Stimulated activated CD4-positive, alpha-beta T cell treated with anti-CD3 and anti-CD28 coated beads, Interleukin-12 subunit alpha, Interleukin-12 subunit beta, amount 100 ng/mL, for 48 hours (primary cell): ENCODE measurements around the gene VMAC.
"Not testable (repeated sequence)": the region's sequence is repeated elsewhere in the genome, so short reads cannot be mapped to it uniquely, and the experiment has no call there.

Source experiments
- DNase-seq, 3 donors: peaks; one replicate each; pipeline ENCODE4 v3.0.0-alpha.2; 2020; ENCODE audit warnings: low read depth in 2 of 3, low spot score in 1 of 3

Gene VMAC

GRCh38 chr19:5904352-5905113, at the start of gene VMAC:
TSS of gene VMAC (plus strand) at chr19:5904872. CDS start at chr19:5904891, 19 bp downstream.
- DNase-seq = peak; percentile 99 to 100 (median 100)

GRCh38 chr19:5855151-5855550, 49.5 kb upstream of the VMAC start:
- DNase-seq = not testable (repeated sequence)

GRCh38 chr19:5857203-5858081, 47.2 kb upstream of the VMAC start:
- DNase-seq = no peak

GRCh38 chr19:5863030-5863665, 41.5 kb upstream of the VMAC start:
- no peak for DNase-seq

- no peak for DNase-seq
These were observed 40.5 kb upstream of the VMAC start for GRCh38 chr19:5864013-5864720.

- no peak for DNase-seq
These were observed 39.8 kb upstream of the VMAC start for GRCh38 chr19:5864725-5865486.

GRCh38 chr19:5865772-5866171, 38.9 kb upstream of the VMAC start:
- no peak for DNase-seq

GRCh38 chr19:5867201-5868136, 37.2 kb upstream of the VMAC start:
- no peak for DNase-seq

- no peak for DNase-seq
These were observed 33.7 kb upstream of the VMAC start for GRCh38 chr19:5870986-5871394.

GRCh38 chr19:5873617-5874199, 31.0 kb upstream of the VMAC start:
- DNase-seq = no peak

GRCh38 chr19:5874496-5874895, 30.2 kb upstream of the VMAC start:
- not testable (repeated sequence) for DNase-seq

GRCh38 chr19:5877427-5877826, 27.2 kb upstream of the VMAC start:
- no peak for DNase-seq

- DNase-seq = no peak
These were observed 26.8 kb upstream of the VMAC start for GRCh38 chr19:5877882-5878281.

- no peak for DNase-seq
These were observed 24.5 kb upstream of the VMAC start for GRCh38 chr19:5880196-5880595.

- DNase-seq = no peak
These were observed 24.0 kb upstream of the VMAC start for GRCh38 chr19:5880604-5881078.

- DNase-seq = no peak
These were observed 23.0 kb upstream of the VMAC start for GRCh38 chr19:5881543-5882299.

- no peak for DNase-seq
These were observed 22.2 kb upstream of the VMAC start for GRCh38 chr19:5882421-5882968.
